Liver (tissue), 9 donors: ENCODE results near the gene RPAP2. TPM values are rescaled to one million over a fixed set of nuclear protein-coding genes. Genes with fewer than 3 reads are reported as not detected.

Experiments used
- DNase-seq: peaks from one replicate; pipeline ENCODE4 v3.0.0-alpha.2; 2017; ENCODE audit warnings: low spot score
- H3K27ac ChIP-seq, 2 donors: one replicate each; pipeline ENCODE4 v1.7.0; 2013; ENCODE audit warnings: inconsistent platforms in 2 of 2, low read length in 2 of 2, control low read depth in 1 of 2, low read depth in 1 of 2, mild to moderate bottlenecking in 1 of 2
- H3K27me3 ChIP-seq, 4 donors: one replicate each; pipeline versions ENCODE4 v1.6.1 to v1.7.0; 2013; ENCODE audit warnings: low read length in 3 of 4, inconsistent platforms in 1 of 4, mild to moderate bottlenecking in 1 of 4, moderate library complexity in 1 of 4; ENCODE audit not compliant: control insufficient read depth in 4 of 4, insufficient read depth in 4 of 4
- H3K36me3 ChIP-seq, 4 donors: one replicate each; pipeline versions ENCODE4 v1.6.1 to v1.7.0; 2013; ENCODE audit warnings: low read length in 3 of 4, mild to moderate bottlenecking in 3 of 4, low read depth in 1 of 4, moderate library complexity in 1 of 4; ENCODE audit not compliant: control insufficient read depth in 4 of 4, insufficient read depth in 3 of 4
- H3K4me1 ChIP-seq, 4 donors: one replicate each; pipeline versions ENCODE4 v1.6.1 to v1.7.0; 2013; ENCODE audit warnings: low read length in 3 of 4, mild to moderate bottlenecking in 3 of 4, moderate library complexity in 1 of 4; ENCODE audit not compliant: control insufficient read depth in 4 of 4, insufficient read depth in 4 of 4
- H3K4me3 ChIP-seq, 3 donors: one replicate each; pipeline versions ENCODE4 v1.6.1 to v1.7.0; 2013; ENCODE audit warnings: low read length in 3 of 3, control low read depth in 1 of 3, low read depth in 1 of 3, mild to moderate bottlenecking in 1 of 3
- H3K9ac ChIP-seq, 2 donors: one replicate each; pipeline ENCODE4 v1.7.0; 2013; ENCODE audit warnings: low read length in 2 of 2, mild to moderate bottlenecking in 2 of 2, moderate library complexity in 2 of 2, control low read depth in 1 of 2, low read depth in 1 of 2
- H3K9me3 ChIP-seq, 4 donors: one replicate each; pipeline versions ENCODE4 v1.6.1 to v1.7.0; 2013; ENCODE audit warnings: low read length in 3 of 4; ENCODE audit not compliant: control insufficient read depth in 4 of 4
- CTCF ChIP-seq: fragments of 150-350 bp; IDR thresholded peaks from 2 replicates; pipeline ENCODE4 v1.5.1; 2017; ENCODE audit warnings: improper control_type of control experiment, low read depth, low read length; ENCODE audit not compliant: missing input control
- EGR1 ChIP-seq, 2 donors: IDR thresholded peaks; 2 replicates each; pipeline ENCODE4 v1.6.1; 2016 to 2018; ENCODE audit warnings: antibody characterized with exemption in 2 of 2, low read depth in 2 of 2
- FOXA2 ChIP-seq: IDR thresholded peaks from 2 replicates; pipeline ENCODE4 v1.6.1; 2016; ENCODE audit warnings: antibody characterized with exemption
- GABPA ChIP-seq, 2 donors: IDR thresholded peaks in 1 of 2; conservative IDR thresholded peaks in 1 of 2; 2 replicates each; pipeline ENCODE4 v1.6.1; 2016; ENCODE audit warnings: antibody characterized with exemption in 2 of 2, mild to moderate bottlenecking in 1 of 2, moderate library complexity in 1 of 2
- HNF4A ChIP-seq, 2 donors: conservative IDR thresholded peaks; 2 replicates each; pipeline ENCODE4 v1.6.1; 2016; ENCODE audit warnings: antibody characterized with exemption in 2 of 2, mild to moderate bottlenecking in 2 of 2
- HNF4G ChIP-seq: IDR thresholded peaks from 2 replicates; pipeline ENCODE4 v1.6.1; 2016; ENCODE audit warnings: antibody characterized with exemption
- JUND ChIP-seq, 2 donors: IDR thresholded peaks; 2 replicates each; pipeline ENCODE4 v1.6.1; 2016; ENCODE audit warnings: antibody characterized with exemption in 2 of 2
- NR2F2 ChIP-seq: IDR thresholded peaks from 2 replicates; pipeline ENCODE4 v1.6.1; 2016; ENCODE audit warnings: antibody characterized with exemption
- RAD21 ChIP-seq, 2 donors: IDR thresholded peaks; 2 replicates each; pipeline ENCODE4 v1.6.1; 2016; ENCODE audit warnings: antibody characterized with exemption in 2 of 2, mild to moderate bottlenecking in 2 of 2
- REST ChIP-seq: IDR thresholded peaks from 2 replicates; pipeline ENCODE4 v1.6.1; 2016; ENCODE audit warnings: antibody characterized with exemption, mild to moderate bottlenecking
- RXRA ChIP-seq, 2 donors: IDR thresholded peaks; 2 replicates each; pipeline ENCODE4 v1.6.1; 2017 to 2018; ENCODE audit warnings: antibody characterized with exemption in 2 of 2, mild to moderate bottlenecking in 1 of 2
- SP1 ChIP-seq: IDR thresholded peaks from 2 replicates; pipeline ENCODE4 v1.6.1; 2018; ENCODE audit warnings: antibody characterized with exemption, mild to moderate bottlenecking
- TAF1 ChIP-seq: conservative IDR thresholded peaks from 2 replicates; pipeline ENCODE4 v1.6.1; 2016; ENCODE audit warnings: antibody characterized with exemption, mild to moderate bottlenecking
- YY1 ChIP-seq: IDR thresholded peaks from 2 replicates; pipeline ENCODE4 v1.6.1; 2016; ENCODE audit warnings: antibody characterized with exemption, mild to moderate bottlenecking
- ZBTB33 ChIP-seq: IDR thresholded peaks from 2 replicates; pipeline ENCODE4 v1.6.1; 2016; ENCODE audit warnings: antibody characterized with exemption
- WGBS: extraction: QIAGEN DNeasy Blood & Tissue Kit; methylation state at CpG from one replicate; pipeline ENCODE4 v1.1.7; 2013; 5-methylcytosine and 5-hydroxymethylcytosine counted together
- polyA plus RNA-seq, 2 donors: library from polyadenylated mRNA; stranded (reverse) in 1 of 2; unstranded in 1 of 2; fragments of 200-250 nt in 1 of 2; fragments of >200 nt in 1 of 2; fragmentation: Nextera tagmentation in 1 of 2; extraction: Ambion mirVana in 1 of 2; gene quantifications; one replicate each; pipeline versions ENCODE4 v1.2.1 to v1.2.3, GENCODE V29; 2013 to 2015
- total RNA-seq, 2 donors: library from RNA; depleted of rRNA; stranded (reverse); fragments of >200 nt; gene quantifications; one replicate each; pipeline ENCODE4 v1.2.3, GENCODE V29; 2014
- donor health status: healthy.
- donor health status: healthy.
- donor health status: healthy.
- donor health status: healthy.
- donor health status: healthy.

The RPAP2 gene
- total and polyA plus RNA-seq, 4 donors: 2.7 to 8.6 (median 4.4) TPM

GRCh38 chr1:92327794-92328193 lies 28.9 kb downstream of the RPAP2 start:
- WGBS: 98% methylated on average over 4 of the region's 4 CpGs
- Histone ChIP-seq H3K27me3 (no peaks in the 10 kb centered on the region), H3K27ac (no peak overlapping the region), H3K4me1 (no peaks in the 10 kb centered on the region), H3K4me3 (no peak overlapping the region), H3K9me3 (peaks cover 4 to 12% (median 4%) of the 10 kb centered on the region in 4 donors), H3K36me3 (peaks cover 6 to 21% (median 15%) of the 10 kb centered on the region in 4 donors), H3K9ac (no peak overlapping the region)
- TF ChIP-seq GABPA (IDR thresholded peaks at IDR 0.05 in 1 of 2, conservative IDR thresholded peaks at IDR 0.05 in 1 of 2): no peak
- DNase-seq: no peak

GRCh38 chr1:92329347-92330129 lies 30.7 kb downstream of the RPAP2 start:
- Histone ChIP-seq H3K4me3 (no peak overlapping the region), H3K27me3 (no peaks in the 10 kb centered on the region), H3K36me3 (peaks cover 3 to 13% (median 9%) of the 10 kb centered on the region in 4 donors), H3K9ac (no peak overlapping the region), H3K27ac (no peak overlapping the region), H3K4me1 (no peaks in the 10 kb centered on the region), H3K9me3 (peaks cover 4 to 12% (median 4%) of the 10 kb centered on the region in 4 donors)
- WGBS: 98% methylated on average over 6 of the region's 6 CpGs
- TF ChIP-seq EGR1 (IDR thresholded peaks at IDR 0.05; ENCODE audit: low read depth in 2 of 2): no peak
- TF ChIP-seq GABPA (IDR thresholded peaks at IDR 0.05 in 1 of 2, conservative IDR thresholded peaks at IDR 0.05 in 1 of 2): no peak
- TF ChIP-seq NR2F2: no peak
- no peak for TF ChIP-seq RXRA (IDR thresholded peaks at IDR 0.05)
- DNase-seq: no peak

- no peaks in the 10 kb centered on the region for H3K27me3 ChIP-seq
- 89% methylated on average over 3 of the region's 3 CpGs for WGBS
- H3K27ac ChIP-seq: no peak overlapping the region
- H3K4me3 ChIP-seq: no peak overlapping the region
- TF ChIP-seq REST (no peak), GABPA (IDR thresholded peaks at IDR 0.05 in 1 of 2, conservative IDR thresholded peaks at IDR 0.05 in 1 of 2) (no peak), TAF1 (no peak), ZBTB33 (no peak), NR2F2 (no peak), CTCF (no peak), SP1 (no peak), YY1 (no peak), FOXA2 (no peak), HNF4A (conservative IDR thresholded peaks at IDR 0.05) (no peak), RAD21 (IDR thresholded peaks at IDR 0.05) (no peak), JUND (IDR thresholded peaks at IDR 0.05) (no peak), HNF4G (no peak)
- no peak for DNase-seq
- H3K9ac ChIP-seq: no peak overlapping the region
- H3K9me3 ChIP-seq: peaks cover 0 to 2% (median 0%) of the 10 kb centered on the region in 4 donors
- H3K36me3 ChIP-seq: peaks cover 2 to 14% (median 3%) of the 10 kb centered on the region in 4 donors
- H3K4me1 ChIP-seq: no peaks in the 10 kb centered on the region
Measured at GRCh38 chr1:92333668-92334067, 34.8 kb downstream of the RPAP2 start.
